SU-DHL-6 (cell line): ENCODE data around the gene KIF12.

Experiments used
- H2AFZ ChIP-seq: fragments of 200-600 bp; sonication (generic); 2 replicates; pipeline ENCODE4 v1.6.1; 2014; ENCODE audit warnings: low read depth, mild to moderate bottlenecking, moderate library complexity, mixed read lengths, antibody characterized with exemption, low read length; ENCODE audit not compliant: severe bottlenecking
- H3F3A ChIP-seq: fragments of 200-600 bp; shearing (Covaris generic); 2 replicates; pipeline ENCODE4 v1.6.0; 2016; ENCODE audit warnings: antibody characterized with exemption, mild to moderate bottlenecking; ENCODE audit not compliant: insufficient read depth
- H3K27ac ChIP-seq: fragments of 200-600 bp; sonication (generic); 2 replicates; pipeline ENCODE4 v1.5.1; 2016; ENCODE audit warnings: low read depth, mild to moderate bottlenecking, low read length, moderate library complexity, mixed read lengths
- H3K27me3 ChIP-seq: fragments of 200-600 bp; sonication (generic), shearing (Covaris generic); 2 replicates; pipeline ENCODE4 v1.6.0; 2014; ENCODE audit warnings: mild to moderate bottlenecking, low read length
- H3K36me3 ChIP-seq: fragments of 200-600 bp; sonication (generic); 2 replicates; pipeline ENCODE4 v1.6.1; 2014; ENCODE audit warnings: mild to moderate bottlenecking, low read length, mixed read lengths
- H3K4me2 ChIP-seq: fragments of 300-600, 200-600 bp; shearing (Covaris generic), sonication (generic); 2 replicates; pipeline ENCODE4 v1.6.0; 2014; ENCODE audit warnings: low read length, low read depth, mild to moderate bottlenecking; ENCODE audit not compliant: poor library complexity, severe bottlenecking
- H3K4me3 ChIP-seq: fragments of 200-600 bp; sonication (generic); 2 replicates; pipeline ENCODE4 v1.5.1; 2014; ENCODE audit warnings: antibody characterized with exemption, low read length, mild to moderate bottlenecking, mixed read lengths; ENCODE audit not compliant: insufficient read depth, poor library complexity, severe bottlenecking
- H3K79me2 ChIP-seq: fragments of 200-600 bp; sonication (generic); 2 replicates; pipeline ENCODE4 v1.6.1; 2014; ENCODE audit warnings: mild to moderate bottlenecking, low read length, moderate library complexity; ENCODE audit not compliant: insufficient read depth
- H3K9ac ChIP-seq: fragments of 200-600 bp; sonication (generic); 2 replicates; pipeline ENCODE4 v1.7.0; 2014; ENCODE audit warnings: mild to moderate bottlenecking, low read length
- H3K9me2 ChIP-seq: fragments of 200-600 bp; sonication (generic); replicated peaks from 2 replicates; pipeline ENCODE4 v1.6.1; 2014; ENCODE audit warnings: low read length; ENCODE audit not compliant: insufficient read depth
- H3K9me3 ChIP-seq: fragments of 200-600 bp; sonication (generic); 2 replicates; pipeline ENCODE4 v1.6.1; 2014; ENCODE audit warnings: low read length, mixed read lengths; ENCODE audit not compliant: insufficient read depth
- H4K20me1 ChIP-seq: fragments of 200-600 bp; sonication (generic); 2 replicates; pipeline ENCODE4 v1.6.1; 2014; ENCODE audit warnings: low read depth, mild to moderate bottlenecking, antibody characterized with exemption, low read length, moderate library complexity, mixed read lengths
- EZH2phosphoT487 ChIP-seq: fragments of 200-600 bp; sonication (generic), shearing (Covaris generic); conservative IDR thresholded peaks from 2 replicates; pipeline ENCODE4 v1.6.1; 2018; ENCODE audit warnings: mild to moderate bottlenecking, antibody characterized with exemption, low read length, moderate library complexity, mixed read lengths
- TF ChIP-seq, protein P1 (sequence below): fragments of 200-600 bp; sonication (generic); IDR thresholded peaks from one replicate; pipeline ENCODE4 v1.5.1; 2017; ENCODE audit warnings: antibody characterized with exemption, mild to moderate bottlenecking, low read length, moderate library complexity; ENCODE audit not compliant: insufficient read depth, poor library complexity, severe bottlenecking

KIF12 gene

DNA sequence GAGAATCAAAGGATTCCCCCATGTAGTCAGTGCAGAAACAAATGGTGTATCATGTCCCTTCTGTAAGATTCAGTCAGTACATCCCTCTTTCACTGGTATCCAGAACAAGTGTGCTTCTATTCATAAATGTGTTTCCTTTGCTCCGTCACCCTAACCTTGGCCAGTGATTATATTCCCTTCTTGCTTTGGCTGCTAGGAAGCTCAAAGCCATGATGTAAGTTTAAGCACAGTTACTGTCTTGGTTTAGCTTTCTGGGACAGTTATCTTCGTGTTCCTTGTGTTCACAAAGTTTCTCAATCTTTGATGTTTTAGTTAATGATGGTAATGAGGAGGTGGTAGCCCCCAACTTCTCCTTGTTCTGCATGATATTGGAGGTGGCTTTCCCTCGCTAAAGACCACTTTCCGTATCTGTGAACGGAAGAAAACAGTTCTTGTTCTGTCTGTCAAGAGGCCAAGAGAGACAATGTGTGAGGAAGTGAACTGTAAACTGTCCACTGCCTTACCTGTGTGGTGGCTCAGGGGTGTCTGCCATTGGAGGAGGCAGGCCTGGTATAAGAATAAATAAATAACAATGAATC lies 18.8 kb downstream of the KIF12 start:
- Histone ChIP-seq H3K79me2 (no peaks in the 10 kb centered on the region), H2AFZ (no peak overlapping the region), H3K4me3 (no peak overlapping the region), H3K9me3 (no peaks in the 10 kb centered on the region), H3F3A (no peaks in the 10 kb centered on the region), H3K9ac (no peak overlapping the region), H4K20me1 (no peaks in the 10 kb centered on the region), H3K36me3 (no peaks in the 10 kb centered on the region), H3K4me2 (no peak overlapping the region), H3K27me3 (no peaks in the 10 kb centered on the region), H3K9me2 (no peaks in the 10 kb centered on the region), H3K27ac (no peak overlapping the region)
- TF ChIP-seq, protein P1, sequence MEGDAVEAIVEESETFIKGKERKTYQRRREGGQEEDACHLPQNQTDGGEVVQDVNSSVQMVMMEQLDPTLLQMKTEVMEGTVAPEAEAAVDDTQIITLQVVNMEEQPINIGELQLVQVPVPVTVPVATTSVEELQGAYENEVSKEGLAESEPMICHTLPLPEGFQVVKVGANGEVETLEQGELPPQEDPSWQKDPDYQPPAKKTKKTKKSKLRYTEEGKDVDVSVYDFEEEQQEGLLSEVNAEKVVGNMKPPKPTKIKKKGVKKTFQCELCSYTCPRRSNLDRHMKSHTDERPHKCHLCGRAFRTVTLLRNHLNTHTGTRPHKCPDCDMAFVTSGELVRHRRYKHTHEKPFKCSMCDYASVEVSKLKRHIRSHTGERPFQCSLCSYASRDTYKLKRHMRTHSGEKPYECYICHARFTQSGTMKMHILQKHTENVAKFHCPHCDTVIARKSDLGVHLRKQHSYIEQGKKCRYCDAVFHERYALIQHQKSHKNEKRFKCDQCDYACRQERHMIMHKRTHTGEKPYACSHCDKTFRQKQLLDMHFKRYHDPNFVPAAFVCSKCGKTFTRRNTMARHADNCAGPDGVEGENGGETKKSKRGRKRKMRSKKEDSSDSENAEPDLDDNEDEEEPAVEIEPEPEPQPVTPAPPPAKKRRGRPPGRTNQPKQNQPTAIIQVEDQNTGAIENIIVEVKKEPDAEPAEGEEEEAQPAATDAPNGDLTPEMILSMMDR, result no peak
- TF ChIP-seq EZH2phosphoT487, result no peak

- H3K9me2 ChIP-seq, result no peaks in the 10 kb centered on the region
- H3K27ac ChIP-seq, result no peak overlapping the region
- H3K4me3 ChIP-seq, result no peak overlapping the region
Measured at GRCh38 chr9:114078781-114079156, 20.3 kb downstream of the KIF12 start.

DNA sequence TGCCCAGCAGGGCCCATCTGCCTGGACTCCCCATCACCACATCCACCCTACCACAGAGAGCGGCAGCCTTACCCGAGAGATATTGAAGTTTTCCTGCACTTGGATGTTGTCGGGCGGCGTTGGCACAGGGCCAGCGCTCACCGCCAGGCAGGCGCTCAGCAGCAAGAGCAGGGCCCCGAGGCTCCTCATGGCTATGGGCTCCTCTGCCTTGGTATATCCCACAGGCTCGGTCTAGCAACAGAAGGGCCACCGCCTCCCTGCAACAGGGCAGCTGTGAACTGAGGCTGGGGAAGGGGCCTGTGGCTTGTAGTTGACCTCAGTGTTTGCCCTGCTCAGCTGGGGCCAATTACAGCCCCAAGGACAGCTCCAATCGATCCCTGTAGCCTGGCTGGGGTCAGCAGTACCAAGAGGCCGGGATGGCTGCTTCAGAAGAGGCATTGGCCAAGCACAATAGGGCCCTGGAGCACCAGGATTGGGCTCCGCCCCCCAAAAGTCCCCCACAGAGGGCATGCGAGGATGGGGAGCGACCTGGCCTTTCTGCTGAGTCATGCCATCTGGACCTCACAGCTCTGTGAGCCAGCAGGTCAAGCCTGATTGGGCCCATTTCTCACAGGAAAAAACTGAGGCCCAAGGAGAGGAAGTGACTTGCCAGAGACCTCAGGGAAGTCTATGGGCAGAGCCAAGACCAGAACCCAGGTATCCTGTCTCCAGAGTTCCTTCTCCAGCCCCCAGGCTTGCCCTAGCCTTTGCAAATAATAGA lies 20.9 kb downstream of the KIF12 start, which contains the start of gene AMBP:
TSS of gene AMBP (minus strand) at position 280 of the 760 bp plus-strand sequence. CDS start at position 189, 91 bp downstream.
- no peak within 1 kb of the TSS for H3K27ac ChIP-seq
- no peaks in the 10 kb centered on the region for H3K9me3 ChIP-seq
- H3K79me2 ChIP-seq, result no peaks in the 10 kb centered on the region
- no peaks in the 10 kb centered on the region for H3K36me3 ChIP-seq
- no peaks in the 10 kb centered on the region for H4K20me1 ChIP-seq
- H3K27me3 ChIP-seq, result no peaks in the 10 kb centered on the region
- H3F3A ChIP-seq, result no peaks in the 10 kb centered on the region
- no peak within 1 kb of the TSS for H3K9ac ChIP-seq
- no peak within 1 kb of the TSS for H2AFZ ChIP-seq
- no peak within 1 kb of the TSS for H3K4me3 ChIP-seq
- H3K9me2 ChIP-seq, result no peaks in the 10 kb centered on the region
- no peak within 1 kb of the TSS for H3K4me2 ChIP-seq
- TF ChIP-seq EZH2phosphoT487, result no peak
- TF ChIP-seq, protein P1, result no peak

More at GRCh38 chr9:114078781-114079156, 20.3 kb downstream of the KIF12 start:
- TF ChIP-seq, protein P1, result no peak
- no peak for TF ChIP-seq EZH2phosphoT487
- no peak overlapping the region for H2AFZ ChIP-seq
- H3K79me2 ChIP-seq, result no peaks in the 10 kb centered on the region
- H3K27me3 ChIP-seq, result no peaks in the 10 kb centered on the region
- H3K9me3 ChIP-seq, result no peaks in the 10 kb centered on the region
- H3K36me3 ChIP-seq, result no peaks in the 10 kb centered on the region
- no peak overlapping the region for H3K4me2 ChIP-seq
- no peaks in the 10 kb centered on the region for H4K20me1 ChIP-seq
- no peak overlapping the region for H3K9ac ChIP-seq
- H3F3A ChIP-seq, result no peaks in the 10 kb centered on the region
